ENCODE results near the gene CACNG4.

CACNG4 gene

DNA sequence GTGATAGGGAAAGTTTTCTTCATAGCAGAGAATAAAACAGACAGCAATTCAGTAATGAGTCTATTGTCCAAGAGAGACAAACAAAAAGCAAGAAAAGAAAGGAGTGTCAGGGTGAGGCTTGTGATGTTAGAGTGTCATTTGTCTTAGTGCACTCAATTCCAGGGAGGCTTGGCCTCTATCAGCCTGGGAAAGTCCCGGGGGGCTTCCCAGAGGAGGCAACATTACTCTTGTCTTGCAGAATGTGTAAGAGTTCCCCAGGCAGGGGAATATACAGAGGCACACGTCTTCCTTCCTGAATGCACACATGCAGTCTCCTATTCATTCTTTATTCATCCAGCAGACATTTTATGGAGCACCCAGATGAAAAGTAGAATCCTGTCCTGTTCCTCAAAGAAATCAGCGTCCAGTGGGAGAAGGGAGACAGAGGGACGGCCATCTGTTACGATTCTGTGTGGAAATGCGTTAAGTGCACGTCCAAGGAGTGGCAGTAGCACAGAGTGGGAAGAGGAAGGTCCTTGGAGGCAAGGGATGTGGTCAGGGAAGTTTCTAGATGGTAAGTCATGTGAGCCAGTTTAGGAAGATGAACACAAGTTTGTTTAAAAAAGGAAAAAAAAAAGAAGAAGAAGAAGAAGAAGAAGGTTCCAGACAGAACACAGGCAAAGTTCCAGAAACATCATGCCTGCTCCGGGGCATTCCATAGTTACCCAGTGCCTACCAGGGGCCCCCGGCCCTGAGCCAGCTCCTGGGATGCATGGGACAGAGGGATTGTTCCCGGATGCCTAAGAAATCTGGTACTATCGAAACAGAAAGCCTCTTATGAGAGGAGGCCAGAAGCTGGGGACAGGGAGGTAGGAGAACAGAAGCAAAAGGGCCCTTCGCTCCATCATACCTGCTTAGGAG is 21.1 kb downstream of the CACNG4 start:
- DNase-seq = no peak

GRCh38 chr17:66986659-66987058 is 22.2 kb downstream of the CACNG4 start:
- DNase-seq = no peak

GRCh38 chr17:66987059-66987616 is 22.6 kb downstream of the CACNG4 start:
- DNase-seq = no peak

- DNase-seq = no peak
Observed at GRCh38 chr17:66988069-66988798, 23.7 kb downstream of the CACNG4 start.

- no peak for DNase-seq
Observed at GRCh38 chr17:66989076-66989475, 24.6 kb downstream of the CACNG4 start.

GRCh38 chr17:66989579-66989978 is 25.1 kb downstream of the CACNG4 start:
- no peak for DNase-seq

DNA sequence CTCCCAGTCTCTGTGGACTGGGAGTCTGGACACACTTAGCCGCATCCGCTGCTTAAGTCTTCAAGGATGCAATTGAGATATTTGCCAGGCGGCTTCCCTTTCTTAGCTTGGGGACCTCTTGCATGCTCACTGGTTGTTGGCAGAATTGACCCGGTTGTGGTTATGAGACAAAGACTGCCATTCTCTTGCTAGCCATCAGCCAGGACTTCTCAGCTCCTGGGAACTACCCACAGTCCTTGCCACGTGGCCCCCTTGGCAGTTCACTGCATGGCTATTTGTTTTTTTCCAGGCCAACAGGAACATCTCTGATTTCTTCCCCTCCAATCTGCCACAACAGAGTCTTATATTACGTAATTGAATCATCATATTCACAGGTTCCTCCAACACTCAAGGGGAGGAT is 25.5 kb downstream of the CACNG4 start:
- DNase-seq = no peak

- no peak for DNase-seq
Observed at GRCh38 chr17:66992911-66993442, 28.5 kb downstream of the CACNG4 start.

- no peak for DNase-seq
Observed at GRCh38 chr17:66994361-66994760, 29.9 kb downstream of the CACNG4 start.

DNA sequence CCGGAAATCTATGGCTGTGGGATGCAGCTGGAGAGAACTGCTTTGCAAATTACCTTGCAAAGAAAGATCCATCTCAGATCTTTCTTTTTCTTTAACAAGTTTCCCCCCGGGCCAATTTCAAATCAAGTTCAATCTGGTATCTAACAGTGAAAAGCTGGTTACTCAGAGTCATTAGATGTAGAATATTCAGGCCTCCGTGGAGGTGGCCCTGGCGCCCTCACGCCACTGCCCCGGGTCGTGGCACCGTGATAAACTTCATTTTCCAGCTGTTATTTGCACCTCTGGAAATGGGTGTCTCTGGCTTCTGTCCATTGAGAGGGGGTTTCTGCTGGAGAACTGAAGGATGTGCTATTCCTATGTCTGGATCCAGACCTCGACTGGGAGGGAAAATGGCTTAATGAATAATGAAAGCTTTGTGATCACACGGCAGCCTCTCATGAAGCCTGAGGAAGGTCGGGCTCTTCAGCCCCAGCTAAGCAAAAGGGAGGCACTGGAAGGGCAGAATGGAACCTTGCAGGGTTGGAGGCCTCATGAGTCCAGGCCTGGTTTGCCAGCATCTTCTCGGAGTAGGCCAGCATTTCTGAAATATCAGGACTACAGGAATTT is 30.5 kb downstream of the CACNG4 start:
- DNase-seq = no peak

- no peak for DNase-seq
Observed at GRCh38 chr17:66995944-66996343, 31.4 kb downstream of the CACNG4 start.

DNA sequence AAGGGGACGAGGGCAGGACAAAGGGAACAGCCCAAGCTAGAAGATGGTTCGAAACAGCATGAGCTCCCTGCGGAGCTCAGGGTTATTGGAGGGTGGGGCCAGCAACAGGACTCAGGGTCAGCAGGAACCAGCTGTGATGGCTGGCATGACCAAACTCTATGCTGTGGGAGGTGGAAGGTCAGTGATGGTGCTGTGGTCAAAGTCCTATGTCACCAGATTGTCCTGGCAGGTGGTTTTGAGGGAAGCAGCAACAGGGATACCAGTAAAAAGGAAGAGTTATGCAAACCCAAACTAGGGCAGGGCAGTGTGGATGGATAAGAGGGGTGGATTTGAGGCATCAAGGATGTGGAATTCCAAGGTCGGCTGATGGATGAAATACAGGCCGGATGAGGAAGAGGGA is 32.4 kb downstream of the CACNG4 start:
- DNase-seq = no peak

DNA sequence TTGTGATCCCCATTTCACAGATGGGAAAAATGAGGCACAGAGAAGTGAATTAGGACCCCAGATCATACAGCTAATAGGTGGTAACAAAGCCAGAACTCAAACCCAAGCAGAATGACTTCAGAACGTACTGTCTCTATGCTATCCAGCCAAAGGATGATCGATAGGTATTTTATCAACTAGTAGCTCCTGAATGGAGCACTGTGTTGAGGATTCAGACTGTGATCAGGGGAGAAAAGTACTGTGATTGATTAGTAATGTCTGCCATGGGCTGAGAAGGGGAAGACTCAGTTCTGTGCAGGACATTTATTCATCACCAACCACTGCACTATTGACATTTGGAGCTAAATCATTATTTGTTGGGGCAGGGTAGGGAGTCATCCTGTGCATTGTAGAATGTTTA is 38.7 kb downstream of the CACNG4 start:
- DNase-seq = no peak

DNA sequence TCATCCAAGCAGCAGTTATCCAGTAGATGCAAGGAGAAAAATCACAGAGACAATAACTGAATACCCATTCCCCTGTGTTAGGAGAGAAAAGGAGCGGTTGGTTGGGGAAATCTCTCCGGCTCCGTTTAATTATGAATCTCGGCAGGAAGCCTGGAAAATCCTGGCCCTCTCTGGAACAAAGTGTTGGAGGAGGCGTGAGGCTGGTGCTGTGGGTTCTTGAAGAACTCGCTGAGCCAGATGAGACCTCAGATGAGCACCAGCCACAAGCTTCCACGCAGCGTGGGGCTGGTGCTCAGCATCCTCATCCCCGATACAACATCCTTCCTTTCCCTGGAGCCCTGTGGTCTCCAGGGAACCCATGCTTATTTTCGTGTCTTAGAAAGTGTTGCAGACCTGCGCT is 39.7 kb downstream of the CACNG4 start:
- no peak for DNase-seq

GRCh38 chr17:67007266-67007665 is 42.8 kb downstream of the CACNG4 start:
- DNase-seq = no peak

GRCh38 chr17:67008101-67008500 is 43.6 kb downstream of the CACNG4 start:
- DNase-seq = no peak

DNA sequence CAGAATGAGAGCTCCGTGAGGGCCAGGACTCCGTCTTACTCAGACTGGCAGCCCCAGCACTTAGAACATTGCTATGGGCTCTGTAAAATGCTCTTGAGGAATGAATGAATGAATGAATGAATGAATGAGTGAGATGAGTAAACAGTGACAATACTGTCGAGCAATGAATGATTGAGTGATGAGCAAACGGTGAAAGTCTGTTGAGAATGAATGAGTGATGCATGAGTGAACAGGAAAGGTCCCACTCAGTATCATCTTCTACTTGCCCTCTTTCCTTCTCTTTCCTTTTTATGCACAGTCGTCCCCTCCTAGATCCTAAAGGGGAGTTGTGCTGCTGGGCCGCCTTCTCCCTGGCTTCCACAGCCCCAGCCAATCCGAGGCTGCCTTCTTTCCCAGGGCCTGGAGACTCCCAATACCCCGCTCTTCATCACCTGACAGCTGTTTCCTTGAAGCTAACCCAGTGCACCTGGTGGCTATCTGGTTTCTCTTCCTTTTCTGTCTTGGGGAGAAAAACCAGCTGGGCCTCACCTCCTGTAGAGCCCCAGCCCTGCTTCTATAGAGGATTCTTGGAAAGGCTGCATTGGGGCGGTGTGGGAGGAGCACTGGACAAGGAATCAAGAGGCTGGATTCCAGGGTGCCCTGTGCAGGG is 47.1 kb downstream of the CACNG4 start:
- no peak for DNase-seq

DNA sequence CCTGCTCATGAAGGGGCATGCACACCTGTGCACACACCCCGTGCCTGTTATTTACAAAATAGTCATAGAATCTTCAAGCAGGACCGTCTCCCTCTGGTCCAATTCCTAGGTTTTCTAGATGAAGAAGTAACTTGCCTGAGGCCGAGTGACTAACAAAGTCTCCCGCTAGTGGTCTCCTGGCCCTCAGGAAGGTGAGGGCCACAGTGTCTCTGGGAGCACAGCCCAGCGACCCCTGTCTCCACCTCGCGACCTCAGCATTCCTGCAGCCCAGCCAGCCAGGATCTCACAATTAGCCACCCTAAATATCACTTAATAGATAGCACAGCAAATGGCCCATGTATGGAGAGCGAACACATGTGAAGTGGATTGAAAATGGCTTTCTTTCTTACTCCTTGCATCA is 49.4 kb downstream of the CACNG4 start:
- no peak for DNase-seq

DNA sequence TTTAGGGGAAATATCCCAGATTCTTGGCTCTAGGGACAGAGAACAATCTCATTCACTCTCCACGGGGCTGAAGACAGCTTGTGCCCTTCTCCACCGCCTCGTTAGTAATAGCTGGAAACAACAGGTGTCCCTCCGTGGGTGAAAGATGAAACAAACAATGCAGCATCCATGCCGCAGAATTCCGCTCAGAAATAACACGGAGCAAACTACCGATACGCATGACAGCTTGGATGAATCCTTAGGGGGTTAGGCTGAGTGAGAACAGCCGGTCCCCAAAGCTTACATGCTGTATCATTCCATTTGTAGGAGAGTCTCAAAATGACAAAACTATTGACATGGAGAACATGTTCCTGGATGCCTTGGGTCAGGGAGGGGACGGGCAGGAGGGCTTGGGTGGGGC is 50.5 kb downstream of the CACNG4 start:
- no peak for DNase-seq

DNA sequence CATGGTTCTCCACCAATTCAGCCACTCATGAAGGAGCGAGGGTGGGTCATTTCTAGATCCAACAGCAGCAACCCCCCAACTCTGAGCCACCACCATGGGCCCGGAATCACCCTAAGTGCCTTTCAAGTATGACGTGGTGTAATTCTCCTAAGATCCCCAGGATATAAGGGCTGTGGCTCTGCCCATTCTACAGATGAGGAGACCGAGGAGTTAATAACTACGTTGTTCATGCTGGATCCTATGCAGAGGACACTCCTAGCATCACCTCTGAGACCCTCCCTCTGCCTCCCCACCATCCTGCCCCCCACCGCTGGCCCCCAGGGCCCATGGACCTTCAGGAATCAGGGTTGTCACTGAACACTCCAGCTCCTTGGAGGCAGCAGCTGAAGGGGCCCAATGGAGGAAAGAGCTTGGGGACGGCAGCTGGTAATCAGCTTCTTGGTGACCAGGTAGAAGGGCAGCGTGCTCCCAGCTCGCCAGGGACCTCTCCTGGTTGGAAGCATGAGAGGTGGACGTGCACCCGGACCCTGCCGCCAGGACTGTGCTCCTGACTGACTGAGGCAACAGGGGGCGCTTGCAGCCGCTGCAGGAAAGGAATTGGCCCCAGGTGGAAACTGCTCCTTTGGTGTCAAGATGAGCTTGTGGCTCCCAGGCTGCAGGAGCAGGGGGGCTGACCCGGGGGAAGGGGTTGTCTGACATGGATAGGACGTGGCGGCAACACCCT is 51.7 kb downstream of the CACNG4 start:
- no peak for DNase-seq

DNA sequence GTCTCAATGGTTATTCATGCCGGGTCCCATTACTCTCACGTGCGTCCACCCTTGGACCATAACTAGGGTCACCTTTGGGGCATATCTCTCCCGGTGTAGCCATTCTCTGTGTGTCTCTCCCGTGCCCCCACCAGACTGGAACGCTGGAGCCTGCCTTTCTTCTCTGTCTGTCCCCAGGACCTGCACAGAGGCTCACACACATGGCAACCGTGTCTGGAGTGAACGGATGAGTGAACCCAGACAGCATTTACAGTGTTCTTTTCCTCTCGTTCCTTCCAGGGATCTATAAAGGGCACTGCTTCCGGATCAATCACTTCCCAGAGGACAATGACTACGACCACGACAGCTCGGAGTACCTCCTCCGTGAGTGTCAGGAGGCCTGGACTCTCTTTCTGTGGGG is 53.4 kb downstream of the CACNG4 start:
- DNase-seq = no peak

Measured in NCI-H524 treated with DMSO at 0.1 percent for 48 hours (cell line).